ENCODE results near the gene SCD.

DNA sequence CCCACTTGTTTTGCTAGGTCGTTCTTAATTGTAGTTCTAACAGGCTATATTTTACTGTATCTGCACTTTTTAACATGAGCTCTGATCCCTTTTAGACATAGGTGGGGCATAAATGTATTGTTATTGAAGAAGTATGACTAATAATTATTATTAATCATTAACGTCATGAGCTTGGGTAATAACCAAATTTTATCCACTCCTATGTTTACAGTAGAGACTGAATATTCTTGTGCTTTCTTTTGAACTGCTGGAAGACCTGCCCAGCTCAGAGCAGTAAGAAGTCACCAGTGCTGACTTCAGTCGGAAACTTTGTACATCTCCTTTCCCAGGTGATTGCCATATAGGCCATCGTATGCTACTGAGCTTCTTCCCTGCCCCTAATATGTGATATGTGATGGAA, 35.7 kb upstream of the SCD start:
- no peak for TF ChIP-seq POLR2AphosphoS5 (IDR thresholded peaks at IDR 0.05)
- TF ChIP-seq, protein P1, sequence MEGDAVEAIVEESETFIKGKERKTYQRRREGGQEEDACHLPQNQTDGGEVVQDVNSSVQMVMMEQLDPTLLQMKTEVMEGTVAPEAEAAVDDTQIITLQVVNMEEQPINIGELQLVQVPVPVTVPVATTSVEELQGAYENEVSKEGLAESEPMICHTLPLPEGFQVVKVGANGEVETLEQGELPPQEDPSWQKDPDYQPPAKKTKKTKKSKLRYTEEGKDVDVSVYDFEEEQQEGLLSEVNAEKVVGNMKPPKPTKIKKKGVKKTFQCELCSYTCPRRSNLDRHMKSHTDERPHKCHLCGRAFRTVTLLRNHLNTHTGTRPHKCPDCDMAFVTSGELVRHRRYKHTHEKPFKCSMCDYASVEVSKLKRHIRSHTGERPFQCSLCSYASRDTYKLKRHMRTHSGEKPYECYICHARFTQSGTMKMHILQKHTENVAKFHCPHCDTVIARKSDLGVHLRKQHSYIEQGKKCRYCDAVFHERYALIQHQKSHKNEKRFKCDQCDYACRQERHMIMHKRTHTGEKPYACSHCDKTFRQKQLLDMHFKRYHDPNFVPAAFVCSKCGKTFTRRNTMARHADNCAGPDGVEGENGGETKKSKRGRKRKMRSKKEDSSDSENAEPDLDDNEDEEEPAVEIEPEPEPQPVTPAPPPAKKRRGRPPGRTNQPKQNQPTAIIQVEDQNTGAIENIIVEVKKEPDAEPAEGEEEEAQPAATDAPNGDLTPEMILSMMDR (IDR thresholded peaks at IDR 0.05) = no peak
- no peak for TF ChIP-seq POLR2A (IDR thresholded peaks at IDR 0.05)

Data from sigmoid colon (tissue), 4 donors.